ENCODE data around the gene CAPZB.

DNA sequence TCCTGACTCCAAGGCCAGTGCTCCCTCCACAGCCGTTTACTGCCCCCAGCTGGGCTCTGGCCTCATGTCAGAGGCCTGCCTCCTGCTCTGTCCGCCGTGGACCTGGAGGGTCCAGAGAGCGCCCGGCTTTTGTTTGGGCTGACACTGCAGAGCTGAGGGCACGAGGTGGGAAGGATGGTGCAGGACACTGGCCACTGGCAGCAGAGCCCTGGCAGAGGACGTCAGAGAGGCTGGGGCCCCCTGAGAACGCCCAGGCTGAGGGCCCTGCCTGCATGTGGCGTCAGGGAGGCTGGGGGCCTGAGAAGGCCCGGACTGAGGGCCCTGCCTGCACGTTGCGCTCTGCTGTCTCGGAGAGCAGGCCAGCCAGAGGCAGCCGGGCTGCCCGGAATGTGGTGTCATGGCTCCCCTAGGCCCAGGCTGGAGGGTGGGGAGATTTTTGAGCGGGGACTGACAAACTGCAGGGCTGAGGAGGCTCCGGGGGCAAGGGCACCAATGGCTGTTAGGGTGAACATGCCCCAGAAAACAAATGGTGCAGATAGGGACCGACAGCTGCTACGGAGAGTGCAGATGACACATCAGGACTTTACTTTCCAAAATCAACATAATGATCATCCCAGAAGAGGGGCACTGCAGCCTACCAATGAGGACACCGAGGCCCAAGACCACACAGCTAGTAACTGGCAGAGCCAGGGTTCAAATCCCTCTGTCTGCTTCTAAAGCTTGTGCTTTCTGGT lies 141.6 kb downstream of the CAPZB start:
- no peak for TF ChIP-seq POLR2A (IDR thresholded peaks at IDR 0.05)
- TF ChIP-seq, protein P1, sequence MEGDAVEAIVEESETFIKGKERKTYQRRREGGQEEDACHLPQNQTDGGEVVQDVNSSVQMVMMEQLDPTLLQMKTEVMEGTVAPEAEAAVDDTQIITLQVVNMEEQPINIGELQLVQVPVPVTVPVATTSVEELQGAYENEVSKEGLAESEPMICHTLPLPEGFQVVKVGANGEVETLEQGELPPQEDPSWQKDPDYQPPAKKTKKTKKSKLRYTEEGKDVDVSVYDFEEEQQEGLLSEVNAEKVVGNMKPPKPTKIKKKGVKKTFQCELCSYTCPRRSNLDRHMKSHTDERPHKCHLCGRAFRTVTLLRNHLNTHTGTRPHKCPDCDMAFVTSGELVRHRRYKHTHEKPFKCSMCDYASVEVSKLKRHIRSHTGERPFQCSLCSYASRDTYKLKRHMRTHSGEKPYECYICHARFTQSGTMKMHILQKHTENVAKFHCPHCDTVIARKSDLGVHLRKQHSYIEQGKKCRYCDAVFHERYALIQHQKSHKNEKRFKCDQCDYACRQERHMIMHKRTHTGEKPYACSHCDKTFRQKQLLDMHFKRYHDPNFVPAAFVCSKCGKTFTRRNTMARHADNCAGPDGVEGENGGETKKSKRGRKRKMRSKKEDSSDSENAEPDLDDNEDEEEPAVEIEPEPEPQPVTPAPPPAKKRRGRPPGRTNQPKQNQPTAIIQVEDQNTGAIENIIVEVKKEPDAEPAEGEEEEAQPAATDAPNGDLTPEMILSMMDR (IDR thresholded peaks at IDR 0.05): no peak

Measured in lower leg skin (tissue), 3 donors.